Midbrain (tissue), 1 donor: ENCODE data around the gene ZMYND10.

Experiments used
- DNase-seq: peaks from one replicate; lab custom pipeline; 2025; lab: John Stamatoyannopoulos, UW

The ZMYND10 gene

GRCh38 chr3:50345586-50346234 is at the start of gene ZMYND10:
ZMYND10 (minus strand) TSS chr3:50345732; CDS start chr3:50345579, 153 bp downstream.
- no peak for DNase-seq

GRCh38 chr3:50393061-50393460 is 47.5 kb upstream of the ZMYND10 start:
- no peak for DNase-seq

- DNase-seq = peak; percentile 16
Measured at GRCh38 chr3:50392101-50392715, 46.7 kb upstream of the ZMYND10 start.

GRCh38 chr3:50390508-50391224 is 45.1 kb upstream of the ZMYND10 start:
- no peak for DNase-seq

GRCh38 chr3:50389414-50389767 is 43.9 kb upstream of the ZMYND10 start:
- no peak for DNase-seq

- no peak for DNase-seq
Measured at GRCh38 chr3:50388720-50389413, 43.3 kb upstream of the ZMYND10 start.

GRCh38 chr3:50388016-50388719 is 42.6 kb upstream of the ZMYND10 start:
- DNase-seq = no peak

- DNase-seq = no peak
Measured at GRCh38 chr3:50385754-50386153, 40.2 kb upstream of the ZMYND10 start.

GRCh38 chr3:50383750-50384149 is 38.2 kb upstream of the ZMYND10 start:
- no peak for DNase-seq

- no peak for DNase-seq
Measured at GRCh38 chr3:50382722-50383121, 37.2 kb upstream of the ZMYND10 start.

- DNase-seq = no peak
Measured at GRCh38 chr3:50381383-50381782, 35.9 kb upstream of the ZMYND10 start.

- DNase-seq = no peak
Measured at GRCh38 chr3:50380405-50381085, 35.0 kb upstream of the ZMYND10 start.

- DNase-seq = no peak
Measured at GRCh38 chr3:50378757-50379156, 33.2 kb upstream of the ZMYND10 start.

GRCh38 chr3:50378024-50378423 is 32.5 kb upstream of the ZMYND10 start:
- DNase-seq = no peak

GRCh38 chr3:50375258-50375931 is 29.9 kb upstream of the ZMYND10 start:
- DNase-seq = no peak

GRCh38 chr3:50374363-50375257 is 29.1 kb upstream of the ZMYND10 start:
- no peak for DNase-seq

GRCh38 chr3:50373146-50374051 is 27.9 kb upstream of the ZMYND10 start:
- DNase-seq = no peak

- DNase-seq = no peak
Measured at GRCh38 chr3:50372349-50372748, 26.8 kb upstream of the ZMYND10 start.
